ENCODE data around the gene PTPN2. TPM values are rescaled to one million over a fixed set of nuclear protein-coding genes. Genes with fewer than 3 reads are reported as not detected.
A peak's percentile ranks its signal among the peaks of the same experiment; 100 is the strongest.

PTPN2 gene
- total RNA-seq, 1 donor from 2014 or later = 72.5 TPM

- intact Hi-C loops (cut with micrococcal nuclease) = no loop called here
- H3K36me3 Mint-ChIP-seq (ENCODE audit: low read depth) = peaks cover 26% of the 10 kb centered on the region
- H3K4me1 Mint-ChIP-seq = peaks cover 61% of the 10 kb centered on the region
- no peak overlapping the region for H3K27ac Mint-ChIP-seq
- H3K27me3 Mint-ChIP-seq = no peaks in the 10 kb centered on the region
- peaks cover 5% of the 10 kb centered on the region for H3K9me3 Mint-ChIP-seq
- no peak overlapping the region for H3K4me3 Mint-ChIP-seq
- peak; percentile 51 for DNase-seq
These were observed 23.5 kb downstream of the PTPN2 start for GRCh38 chr18:12860530-12860929.

- peaks cover 65% of the 10 kb centered on the region for H3K4me1 Mint-ChIP-seq
- H3K27me3 Mint-ChIP-seq = no peaks in the 10 kb centered on the region
- H3K4me3 Mint-ChIP-seq = peak overlapping the region; percentile 45
- intact Hi-C loops (cut with micrococcal nuclease) = no loop called here
- H3K9me3 Mint-ChIP-seq = peaks cover 5% of the 10 kb centered on the region
- peaks cover 37% of the 10 kb centered on the region for H3K36me3 Mint-ChIP-seq (ENCODE audit: low read depth)
- peak overlapping the region; percentile 46 for H3K27ac Mint-ChIP-seq
- DNase-seq = peak; percentile 45
These were observed 25.0 kb downstream of the PTPN2 start for GRCh38 chr18:12858991-12859390.

- Mint-ChIP-seq H3K4me1 (peaks cover 65% of the 10 kb centered on the region), H3K27me3 (no peaks in the 10 kb centered on the region), H3K4me3 (peak overlapping the region; percentile 42), H3K27ac (peak overlapping the region; percentile 63), H3K9me3 (peaks cover 5% of the 10 kb centered on the region), H3K36me3 (ENCODE audit: low read depth) (peaks cover 45% of the 10 kb centered on the region)
- DNase-seq = peak; percentile 48
- intact Hi-C loops (cut with micrococcal nuclease) = loop anchor here (1.0 kb wide), 1 partner anchor 19 kb away; no protein-coding TSS in a partner anchor
These were observed 26.0 kb downstream of the PTPN2 start for GRCh38 chr18:12857991-12858544.

GRCh38 chr18:12857215-12857905 lies 26.7 kb downstream of the PTPN2 start:
- peak; percentile 73 for DNase-seq
- peaks cover 50% of the 10 kb centered on the region for H3K36me3 Mint-ChIP-seq (ENCODE audit: low read depth)
- peak overlapping the region; percentile 30 for H3K27ac Mint-ChIP-seq
- peaks cover 60% of the 10 kb centered on the region for H3K4me1 Mint-ChIP-seq
- intact Hi-C loops (cut with micrococcal nuclease) = loop anchor here (1.0 kb wide), 1 partner anchor 18 kb away; no protein-coding TSS in a partner anchor
- no peaks in the 10 kb centered on the region for H3K27me3 Mint-ChIP-seq
- H3K9me3 Mint-ChIP-seq = peaks cover 5% of the 10 kb centered on the region
- peak overlapping the region; percentile 38 for H3K4me3 Mint-ChIP-seq

GRCh38 chr18:12855916-12856315 lies 28.1 kb downstream of the PTPN2 start:
- H3K27me3 Mint-ChIP-seq = no peaks in the 10 kb centered on the region
- H3K9me3 Mint-ChIP-seq = peaks cover 5% of the 10 kb centered on the region
- H3K4me3 Mint-ChIP-seq = peak overlapping the region; percentile 36
- intact Hi-C loops (cut with micrococcal nuclease) = no loop called here
- peaks cover 51% of the 10 kb centered on the region for H3K4me1 Mint-ChIP-seq
- H3K27ac Mint-ChIP-seq = peak overlapping the region; percentile 26
- H3K36me3 Mint-ChIP-seq (ENCODE audit: low read depth) = peaks cover 53% of the 10 kb centered on the region
- DNase-seq = no peak

- Mint-ChIP-seq H3K27me3 (no peaks in the 10 kb centered on the region), H3K4me1 (peaks cover 44% of the 10 kb centered on the region), H3K4me3 (no peak overlapping the region), H3K9me3 (peaks cover 5% of the 10 kb centered on the region), H3K36me3 (ENCODE audit: low read depth) (peaks cover 58% of the 10 kb centered on the region), H3K27ac (no peak overlapping the region)
- intact Hi-C loops (cut with micrococcal nuclease) = no loop called here
- no peak for DNase-seq
These were observed 31.3 kb downstream of the PTPN2 start for GRCh38 chr18:12852566-12853315.

GRCh38 chr18:12851716-12852115 lies 32.3 kb downstream of the PTPN2 start:
- peaks cover 43% of the 10 kb centered on the region for H3K4me1 Mint-ChIP-seq
- peaks cover 58% of the 10 kb centered on the region for H3K36me3 Mint-ChIP-seq (ENCODE audit: low read depth)
- intact Hi-C loops (cut with micrococcal nuclease) = no loop called here
- no peak overlapping the region for H3K27ac Mint-ChIP-seq
- peaks cover 5% of the 10 kb centered on the region for H3K9me3 Mint-ChIP-seq
- no peak for DNase-seq
- H3K27me3 Mint-ChIP-seq = no peaks in the 10 kb centered on the region
- no peak overlapping the region for H3K4me3 Mint-ChIP-seq

- Mint-ChIP-seq H3K4me3 (no peak overlapping the region), H3K36me3 (ENCODE audit: low read depth) (peaks cover 56% of the 10 kb centered on the region), H3K4me1 (peaks cover 42% of the 10 kb centered on the region), H3K27ac (no peak overlapping the region), H3K9me3 (peaks cover 4% of the 10 kb centered on the region), H3K27me3 (no peaks in the 10 kb centered on the region)
- no peak for DNase-seq
- intact Hi-C loops (cut with micrococcal nuclease) = no loop called here
These were observed 34.5 kb downstream of the PTPN2 start for GRCh38 chr18:12849548-12849947.

- peak; percentile 54 for DNase-seq
- Mint-ChIP-seq H3K9me3 (peaks cover 4% of the 10 kb centered on the region), H3K4me3 (no peak overlapping the region), H3K36me3 (ENCODE audit: low read depth) (peaks cover 57% of the 10 kb centered on the region), H3K4me1 (peaks cover 46% of the 10 kb centered on the region), H3K27ac (no peak overlapping the region), H3K27me3 (no peaks in the 10 kb centered on the region)
- intact Hi-C loops (cut with micrococcal nuclease) = no loop called here
These were observed 35.6 kb downstream of the PTPN2 start for GRCh38 chr18:12848405-12848804.

- peaks cover 59% of the 10 kb centered on the region for H3K36me3 Mint-ChIP-seq (ENCODE audit: low read depth)
- H3K4me1 Mint-ChIP-seq = peaks cover 66% of the 10 kb centered on the region
- peak overlapping the region; percentile 35 for H3K27ac Mint-ChIP-seq
- peaks cover 4% of the 10 kb centered on the region for H3K9me3 Mint-ChIP-seq
- H3K27me3 Mint-ChIP-seq = no peaks in the 10 kb centered on the region
- no peak for DNase-seq
- peak overlapping the region; percentile 12 for H3K4me3 Mint-ChIP-seq
- intact Hi-C loops (cut with micrococcal nuclease) = loop anchor here (5.0 kb wide), 1 partner anchor 103 kb away; the partner anchor contains the start of gene SEH1L
These were observed 39.6 kb downstream of the PTPN2 start for GRCh38 chr18:12844391-12844790.

- peak overlapping the region; percentile 15 for H3K4me3 Mint-ChIP-seq
- intact Hi-C loops (cut with micrococcal nuclease) = loop anchor here (5.0 kb wide), 1 partner anchor 104 kb away; the partner anchor contains the start of gene SEH1L
- no peaks in the 10 kb centered on the region for H3K27me3 Mint-ChIP-seq
- peaks cover 65% of the 10 kb centered on the region for H3K4me1 Mint-ChIP-seq
- H3K36me3 Mint-ChIP-seq (ENCODE audit: low read depth) = peaks cover 54% of the 10 kb centered on the region
- peak; percentile 57 for DNase-seq
- peaks cover 4% of the 10 kb centered on the region for H3K9me3 Mint-ChIP-seq
- H3K27ac Mint-ChIP-seq = peak overlapping the region; percentile 78
These were observed 40.4 kb downstream of the PTPN2 start for GRCh38 chr18:12843420-12844350.

- H3K4me1 Mint-ChIP-seq = peaks cover 67% of the 10 kb centered on the region
- H3K27ac Mint-ChIP-seq = peak overlapping the region; percentile 35
- H3K4me3 Mint-ChIP-seq = no peak overlapping the region
- no peak for DNase-seq
- H3K9me3 Mint-ChIP-seq = peaks cover 4% of the 10 kb centered on the region
- intact Hi-C loops (cut with micrococcal nuclease) = loop anchor here (5.0 kb wide), 1 partner anchor 105 kb away; the partner anchor contains the start of gene SEH1L
- no peaks in the 10 kb centered on the region for H3K27me3 Mint-ChIP-seq
- H3K36me3 Mint-ChIP-seq (ENCODE audit: low read depth) = peaks cover 48% of the 10 kb centered on the region
These were observed 41.3 kb downstream of the PTPN2 start for GRCh38 chr18:12842459-12843380.
